HG02588 (cell line): ENCODE measurements around the gene ISOC1.

Experiments used
- ATAC-seq: cut with Tn5 transposase; IDR thresholded peaks from one replicate; pipeline ENCODE4 v1.9.1; 2021; ENCODE audit warnings: mild to moderate bottlenecking, moderate library complexity; ENCODE audit not compliant: unreplicated experiment

Gene ISOC1

GRCh38 chr5:129094087-129094923, at the start of gene ISOC1:
ISOC1 (plus strand) TSS chr5:129094749; CDS start chr5:129094767, 18 bp downstream.
- ATAC-seq: peak; percentile 89

GRCh38 chr5:129046151-129046550, 48.4 kb upstream of the ISOC1 start:
- no peak for ATAC-seq

- no peak for ATAC-seq
Measured at GRCh38 chr5:129048509-129048908, 46.0 kb upstream of the ISOC1 start.

- ATAC-seq: no peak
Measured at GRCh38 chr5:129049126-129049799, 45.3 kb upstream of the ISOC1 start.

- ATAC-seq: no peak
Measured at GRCh38 chr5:129051283-129051682, 43.3 kb upstream of the ISOC1 start.

GRCh38 chr5:129053438-129053837, 41.1 kb upstream of the ISOC1 start:
- no peak for ATAC-seq

- ATAC-seq: no peak
Measured at GRCh38 chr5:129057329-129057728, 37.2 kb upstream of the ISOC1 start.

- no peak for ATAC-seq
Measured at GRCh38 chr5:129061849-129062248, 32.7 kb upstream of the ISOC1 start.

GRCh38 chr5:129063483-129064113, 31.0 kb upstream of the ISOC1 start:
- ATAC-seq: no peak

- ATAC-seq: no peak
Measured at GRCh38 chr5:129065721-129066120, 28.8 kb upstream of the ISOC1 start.

GRCh38 chr5:129067745-129068144, 26.8 kb upstream of the ISOC1 start:
- no peak for ATAC-seq

GRCh38 chr5:129069292-129069691, 25.3 kb upstream of the ISOC1 start:
- ATAC-seq: peak; percentile 72

- ATAC-seq: no peak
Measured at GRCh38 chr5:129073111-129073510, 21.4 kb upstream of the ISOC1 start.

GRCh38 chr5:129074903-129075302, 19.6 kb upstream of the ISOC1 start:
- ATAC-seq: no peak

GRCh38 chr5:129077433-129078075, 17.0 kb upstream of the ISOC1 start:
- ATAC-seq: no peak

GRCh38 chr5:129078247-129078646, 16.3 kb upstream of the ISOC1 start:
- ATAC-seq: no peak

- ATAC-seq: no peak
Measured at GRCh38 chr5:129078660-129079059, 15.9 kb upstream of the ISOC1 start.

- ATAC-seq: no peak
Measured at GRCh38 chr5:129079496-129079895, 15.1 kb upstream of the ISOC1 start.

GRCh38 chr5:129080766-129081165, 13.8 kb upstream of the ISOC1 start:
- ATAC-seq: no peak

- ATAC-seq: no peak
Measured at GRCh38 chr5:129082225-129083136, 12.1 kb upstream of the ISOC1 start.
